Body of pancreas (tissue), 4 donors: ENCODE data around the gene KLHL29.

Experiments used
- CTCF ChIP-seq, 7 experiments: fragments of 450-650 bp in 4 of 7; fragments of 200-600 bp in 3 of 7; sonication (generic) in 3 of 7; IDR thresholded peaks; one replicate each; pipeline ENCODE4 v1.5.1; 2016 to 2019; ENCODE audit warnings: antibody characterized with exemption in 7 of 7
- POLR2A ChIP-seq, 3 donors: fragments of 450-650 bp; IDR thresholded peaks; one replicate each; pipeline ENCODE4 v1.6.1; 2016; ENCODE audit warnings: antibody characterized with exemption in 3 of 3, mild to moderate bottlenecking in 2 of 3

GRCh38 chr2:23687214-23687613 is 302.2 kb downstream of the KLHL29 start:
- no peak for TF ChIP-seq POLR2A (IDR thresholded peaks at IDR 0.05)
- no peak for TF ChIP-seq CTCF (IDR thresholded peaks at IDR 0.05)
